ENCODE results near the gene STAG3. TPM values are rescaled to one million over a fixed set of nuclear protein-coding genes. Genes with fewer than 3 reads are reported as not detected.

Gene STAG3
- total and polyA plus RNA-seq, 2 of the 8 experiments (the other 6 are each of a cell fraction or from before 2014, with no cell fraction given): 1.3 to 3.3 TPM

GRCh38 chr7:100204454-100204853 is 26.7 kb downstream of the STAG3 start (continued):
- TF ChIP-seq SRF (IDR thresholded peaks at IDR 0.05; ENCODE audit: low read depth, low read length) (no peak), PHF8 (conservative IDR thresholded peaks at IDR 0.05; ENCODE audit: low read depth, low read length) (no peak), CHD2 (IDR thresholded peaks at IDR 0.05; ENCODE audit: low read length) (no peak), BCL11A (IDR thresholded peaks at IDR 0.05; ENCODE audit: low read depth in 2 of 2, low read length in 2 of 2) (no peak)

Measured in H1 (cell line).